Naive B cell (primary cell): ENCODE results near the gene TBC1D10A. TPM values are rescaled to one million over a fixed set of nuclear protein-coding genes. Genes with fewer than 3 reads are reported as not detected.
A peak's percentile ranks its signal among the peaks of the same experiment; 100 is the strongest.

Experiments
- ATAC-seq, 2 donors: fragments of 150-1000 bp; cut with Tn5 transposase; 2 replicates each; pipeline ENCODE4 v1.10.0; 2021; ENCODE audit warnings: low read depth in 2 of 2, mild to moderate bottlenecking in 2 of 2, moderate library complexity in 2 of 2
- DNase-seq: peaks from one replicate; pipeline ENCODE4 v3.0.0; 2022
- H3K27ac Mint-ChIP-seq, 6 donors: one replicate each; pipeline ENCODE4 v1.8.0; 2020 to 2022; ENCODE audit warnings: mild to moderate bottlenecking in 6 of 6, mixed read lengths in 6 of 6, moderate library complexity in 5 of 6, inconsistent platforms in 2 of 6
- H3K27me3 Mint-ChIP-seq, 3 donors: one replicate each; pipeline ENCODE4 v1.8.0; 2021 to 2022; ENCODE audit warnings: mixed read lengths in 3 of 3, mild to moderate bottlenecking in 1 of 3
- H3K36me3 Mint-ChIP-seq, 2 donors: one replicate each; pipeline ENCODE4 v1.8.0; 2020 to 2022; ENCODE audit warnings: mixed read lengths in 2 of 2, inconsistent platforms in 1 of 2, mild to moderate bottlenecking in 1 of 2
- H3K4me1 Mint-ChIP-seq, 3 donors: one replicate each; pipeline ENCODE4 v1.8.0; 2020 to 2022; ENCODE audit warnings: mixed read lengths in 3 of 3, inconsistent platforms in 1 of 3, mild to moderate bottlenecking in 1 of 3, moderate library complexity in 1 of 3
- H3K4me3 Mint-ChIP-seq, 8 donors: one replicate each; pipeline ENCODE4 v1.8.0; 2020 to 2022; ENCODE audit warnings: mild to moderate bottlenecking in 8 of 8, mixed read lengths in 8 of 8, moderate library complexity in 8 of 8, inconsistent platforms in 2 of 8
- H3K9me3 Mint-ChIP-seq, 7 donors: one replicate each; pipeline ENCODE4 v1.8.0; 2020 to 2022; ENCODE audit warnings: mixed read lengths in 7 of 7, mild to moderate bottlenecking in 5 of 7, inconsistent platforms in 2 of 7, moderate library complexity in 1 of 7
- polyA plus RNA-seq, 6 donors: library from polyadenylated mRNA; unstranded; fragments of 300-500 nt; fragmentation: Illumina TruSeq; gene quantifications; one replicate each; pipeline ENCODE4 v1.2.3, GENCODE V29; 2021; ENCODE audit warnings: low read depth in 6 of 6

Gene TBC1D10A
- polyA plus RNA-seq, 6 donors from 2014 or later = 39.9 to 54.0 (median 40.7) TPM

- Mint-ChIP-seq H3K4me1 (peaks cover 40 to 49% (median 46%) of the 10 kb centered on the region in 3 donors), H3K27ac (peak overlapping the region in 4 of 6 donors; percentile 52 to 70 (median 58)), H3K4me3 (peak overlapping the region in 1 of 8 donors; percentile 35), H3K9me3 (no peaks in the 10 kb centered on the region), H3K27me3 (no peaks in the 10 kb centered on the region), H3K36me3 (peaks cover 5 to 12% of the 10 kb centered on the region in 2 donors)
- no peak for ATAC-seq
- DNase-seq = no peak
Measured at GRCh38 chr22:30297991-30298701, 28.6 kb downstream of the TBC1D10A start.

- no peak for DNase-seq
- Mint-ChIP-seq H3K9me3 (no peaks in the 10 kb centered on the region), H3K27me3 (no peaks in the 10 kb centered on the region), H3K4me3 (no peak overlapping the region), H3K4me1 (peaks cover 35 to 47% (median 38%) of the 10 kb centered on the region in 3 donors), H3K36me3 (peaks cover 5 to 16% of the 10 kb centered on the region in 2 donors), H3K27ac (no peak overlapping the region)
- no peak for ATAC-seq
Measured at GRCh38 chr22:30297276-30297990, 29.3 kb downstream of the TBC1D10A start.

- peaks cover 29 to 41% (median 36%) of the 10 kb centered on the region in 3 donors for H3K4me1 Mint-ChIP-seq
- H3K4me3 Mint-ChIP-seq = no peak overlapping the region
- H3K9me3 Mint-ChIP-seq = no peaks in the 10 kb centered on the region
- no peaks in the 10 kb centered on the region for H3K27me3 Mint-ChIP-seq
- DNase-seq (no peak), ATAC-seq (no peak)
- H3K36me3 Mint-ChIP-seq = peaks cover 5 to 16% of the 10 kb centered on the region in 2 donors
- H3K27ac Mint-ChIP-seq = peak overlapping the region in 2 of 6 donors; percentile 53 to 70
Measured at GRCh38 chr22:30296833-30297232, 29.9 kb downstream of the TBC1D10A start.

GRCh38 chr22:30296324-30296723 lies 30.4 kb downstream of the TBC1D10A start:
- peaks cover 5 to 16% of the 10 kb centered on the region in 2 donors for H3K36me3 Mint-ChIP-seq
- no peaks in the 10 kb centered on the region for H3K9me3 Mint-ChIP-seq
- ATAC-seq = no peak
- H3K4me3 Mint-ChIP-seq = no peak overlapping the region
- peaks cover 29 to 41% (median 36%) of the 10 kb centered on the region in 3 donors for H3K4me1 Mint-ChIP-seq
- no peak for DNase-seq
- H3K27me3 Mint-ChIP-seq = no peaks in the 10 kb centered on the region
- peak overlapping the region in 1 of 6 donors; percentile 70 for H3K27ac Mint-ChIP-seq

- H3K9me3 Mint-ChIP-seq = no peaks in the 10 kb centered on the region
- no peak for ATAC-seq
- H3K27me3 Mint-ChIP-seq = no peaks in the 10 kb centered on the region
- H3K4me3 Mint-ChIP-seq = no peak overlapping the region
- no peak for DNase-seq
- peaks cover 25 to 39% (median 36%) of the 10 kb centered on the region in 3 donors for H3K4me1 Mint-ChIP-seq
- peaks cover 5 to 16% of the 10 kb centered on the region in 2 donors for H3K36me3 Mint-ChIP-seq
- H3K27ac Mint-ChIP-seq = peak overlapping the region in 2 of 6 donors; percentile 52 to 83
Measured at GRCh38 chr22:30295576-30295975, 31.2 kb downstream of the TBC1D10A start.

- H3K27ac Mint-ChIP-seq = no peak overlapping the region
- no peak for ATAC-seq
- H3K4me1 Mint-ChIP-seq = peaks cover 30 to 40% (median 39%) of the 10 kb centered on the region in 3 donors
- H3K36me3 Mint-ChIP-seq = peaks cover 5 to 16% of the 10 kb centered on the region in 2 donors
- H3K9me3 Mint-ChIP-seq = no peaks in the 10 kb centered on the region
- H3K27me3 Mint-ChIP-seq = no peaks in the 10 kb centered on the region
- no peak overlapping the region for H3K4me3 Mint-ChIP-seq
- no peak for DNase-seq
Measured at GRCh38 chr22:30294830-30295229, 31.9 kb downstream of the TBC1D10A start.

GRCh38 chr22:30294066-30294465 lies 32.7 kb downstream of the TBC1D10A start:
- no peak for ATAC-seq
- peak overlapping the region in 2 of 6 donors; percentile 23 to 82 for H3K27ac Mint-ChIP-seq
- no peak for DNase-seq
- H3K4me3 Mint-ChIP-seq = no peak overlapping the region
- peaks cover 30 to 44% (median 41%) of the 10 kb centered on the region in 3 donors for H3K4me1 Mint-ChIP-seq
- peaks cover 5 to 16% of the 10 kb centered on the region in 2 donors for H3K36me3 Mint-ChIP-seq
- no peaks in the 10 kb centered on the region for H3K27me3 Mint-ChIP-seq
- no peaks in the 10 kb centered on the region for H3K9me3 Mint-ChIP-seq

GRCh38 chr22:30293026-30293425 lies 33.7 kb downstream of the TBC1D10A start:
- Mint-ChIP-seq H3K36me3 (peaks cover 5 to 16% of the 10 kb centered on the region in 2 donors), H3K4me3 (no peak overlapping the region), H3K9me3 (no peaks in the 10 kb centered on the region), H3K4me1 (peaks cover 27 to 44% (median 37%) of the 10 kb centered on the region in 3 donors), H3K27me3 (no peaks in the 10 kb centered on the region), H3K27ac (peak overlapping the region in 3 of 6 donors; percentile 42 to 63 (median 53))
- no peak for ATAC-seq
- DNase-seq = no peak

- H3K9me3 Mint-ChIP-seq = no peaks in the 10 kb centered on the region
- DNase-seq (no peak), ATAC-seq (no peak)
- no peaks in the 10 kb centered on the region for H3K27me3 Mint-ChIP-seq
- no peak overlapping the region for H3K4me3 Mint-ChIP-seq
- H3K27ac Mint-ChIP-seq = peak overlapping the region in 3 of 6 donors; percentile 42 to 82 (median 61)
- H3K36me3 Mint-ChIP-seq = peaks cover 5 to 16% of the 10 kb centered on the region in 2 donors
- peaks cover 30 to 47% (median 40%) of the 10 kb centered on the region in 3 donors for H3K4me1 Mint-ChIP-seq
Measured at GRCh38 chr22:30292069-30292970, 34.4 kb downstream of the TBC1D10A start.

GRCh38 chr22:30291058-30291892 lies 35.5 kb downstream of the TBC1D10A start:
- no peak for ATAC-seq
- Mint-ChIP-seq H3K36me3 (peaks cover 5 to 16% of the 10 kb centered on the region in 2 donors), H3K27me3 (no peaks in the 10 kb centered on the region), H3K9me3 (no peaks in the 10 kb centered on the region), H3K4me3 (peak overlapping the region in 4 of 8 donors; percentile 23 to 90 (median 58)), H3K27ac (peak overlapping the region in 5 of 6 donors; percentile 20 to 80 (median 56)), H3K4me1 (peaks cover 31 to 42% (median 40%) of the 10 kb centered on the region in 3 donors)
- DNase-seq = no peak

- H3K4me1 Mint-ChIP-seq = peaks cover 31 to 42% (median 40%) of the 10 kb centered on the region in 3 donors
- ATAC-seq = no peak
- H3K36me3 Mint-ChIP-seq = peaks cover 5 to 16% of the 10 kb centered on the region in 2 donors
- DNase-seq = no peak
- peak overlapping the region in 5 of 6 donors; percentile 86 to 94 (median 89) for H3K27ac Mint-ChIP-seq
- H3K9me3 Mint-ChIP-seq = no peaks in the 10 kb centered on the region
- H3K27me3 Mint-ChIP-seq = no peaks in the 10 kb centered on the region
- peak overlapping the region; percentile 85 to 96 (median 93) for H3K4me3 Mint-ChIP-seq
Measured at GRCh38 chr22:30290342-30291057, 36.2 kb downstream of the TBC1D10A start.

GRCh38 chr22:30289980-30290313 lies 36.8 kb downstream of the TBC1D10A start:
- ATAC-seq (peak; percentile 23 to 24), DNase-seq (no peak)
- peaks cover 5 to 20% of the 10 kb centered on the region in 2 donors for H3K36me3 Mint-ChIP-seq
- no peaks in the 10 kb centered on the region for H3K9me3 Mint-ChIP-seq
- H3K4me1 Mint-ChIP-seq = peaks cover 31 to 42% (median 40%) of the 10 kb centered on the region in 3 donors
- H3K27ac Mint-ChIP-seq = peak overlapping the region; percentile 86 to 94 (median 90)
- H3K4me3 Mint-ChIP-seq = peak overlapping the region; percentile 85 to 96 (median 93)
- no peaks in the 10 kb centered on the region for H3K27me3 Mint-ChIP-seq
